Mammary epithelial cell (primary cell): Measurements from ENCODE around the gene NSMCE1.

Experiments used
- CTCF ChIP-seq, 2 donors: IDR thresholded peaks in 1 of 2; conservative IDR thresholded peaks in 1 of 2; 2 replicates each; pipeline ENCODE4 v1.5.1; 2011 to 2012; ENCODE audit warnings: inconsistent platforms in 2 of 2, low read length in 2 of 2, mild to moderate bottlenecking in 2 of 2, control low read depth in 1 of 2, low read depth in 1 of 2; ENCODE audit not compliant: insufficient read depth in 1 of 2; ENCODE audit errors: extremely low read depth in 1 of 2
- EZH2 ChIP-seq: IDR thresholded peaks from 2 replicates; pipeline ENCODE4 v1.6.1; 2012; ENCODE audit warnings: low read length, inconsistent platforms, borderline replicate concordance

DNA sequence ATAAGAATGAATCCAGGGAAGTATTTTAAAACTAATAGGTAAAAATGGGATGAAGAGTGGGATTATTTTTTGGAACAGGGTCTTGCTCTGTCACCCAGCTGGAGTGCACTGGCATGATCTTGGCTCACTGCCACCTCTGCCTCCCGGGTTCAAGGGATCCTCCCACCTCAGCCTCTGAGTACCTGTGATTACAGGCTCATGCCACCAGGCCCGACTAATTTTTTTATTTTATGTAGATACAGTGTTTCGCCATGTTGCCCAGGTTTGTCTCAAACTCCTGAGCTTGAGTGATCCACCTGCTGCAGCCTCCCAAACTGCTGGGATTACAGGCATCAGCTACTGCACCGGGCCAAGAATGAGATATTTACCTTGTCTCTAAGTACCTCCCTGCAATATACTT is 22.1 kb downstream of the NSMCE1 start:
- TF ChIP-seq EZH2 (no peak), CTCF (conservative IDR thresholded peaks at IDR 0.05 in 1 of 2, IDR thresholded peaks at IDR 0.05 in 1 of 2; ENCODE audit: extremely low read depth in 1 of 2, insufficient read depth in 1 of 2, low read depth in 1 of 2, low read length in 2 of 2) (no peak)
